HepG2 (cell line): Measurements from ENCODE around the gene PHLPP2. TPM values are rescaled to one million over a fixed set of nuclear protein-coding genes. Genes with fewer than 3 reads are reported as not detected.

Source experiments
- BRCA1 ChIP-seq: sonication (generic); formaldehyde crosslinking; IDR thresholded peaks from 2 replicates; pipeline ENCODE4 v1.4.0; 2020; ENCODE audit warnings: missing genetic modification reagents
- CHCHD3 ChIP-seq: sonication (generic); formaldehyde crosslinking; IDR thresholded peaks from 2 replicates; pipeline ENCODE4 v1.8.0; 2022; ENCODE audit warnings: mild to moderate bottlenecking, missing genetic modification reagents, moderate library complexity
- GABPB1 ChIP-seq: IDR thresholded peaks from 2 replicates; pipeline ENCODE4 v1.6.1; 2016; ENCODE audit warnings: mild to moderate bottlenecking, missing genetic modification reagents, moderate library complexity, missing compliant biosample characterization
- NR0B2 ChIP-seq: sonication (generic); formaldehyde crosslinking; IDR thresholded peaks from 2 replicates; pipeline ENCODE4 v1.4.0; 2020; ENCODE audit warnings: mild to moderate bottlenecking, missing genetic modification reagents
- PHF8 ChIP-seq: sonication (generic); formaldehyde crosslinking; IDR thresholded peaks from 2 replicates; pipeline ENCODE4 v1.5.0; 2020; ENCODE audit warnings: missing genetic modification reagents
- POGK ChIP-seq: sonication (generic); formaldehyde crosslinking; conservative IDR thresholded peaks from 2 replicates; pipeline ENCODE4 v1.8.0; 2022; ENCODE audit warnings: mild to moderate bottlenecking, moderate library complexity, missing genetic modification reagents
- PTBP1 ChIP-seq: fragments of 200-400 bp; formaldehyde crosslinking; IDR thresholded peaks from 2 replicates; pipeline ENCODE4 v1.6.1; 2018; ENCODE audit warnings: low read length, low read depth; ENCODE audit not compliant: poor library complexity, severe bottlenecking
- TRIM22 ChIP-seq: fragments of 450-650 bp; IDR thresholded peaks from 2 replicates; pipeline ENCODE4 v1.6.1; 2017
- ZBTB37 ChIP-seq: sonication (generic); formaldehyde crosslinking; IDR thresholded peaks from 2 replicates; pipeline ENCODE4 v1.4.0; 2020; ENCODE audit warnings: mild to moderate bottlenecking, missing genetic modification reagents
- ZFP36L1 ChIP-seq: sonication (generic); formaldehyde crosslinking; IDR thresholded peaks from 2 replicates; pipeline ENCODE4 v1.8.0; 2022; ENCODE audit warnings: mild to moderate bottlenecking, missing genetic modification reagents, moderate library complexity
- ZNF230 ChIP-seq: sonication (generic); formaldehyde crosslinking; IDR thresholded peaks from 2 replicates; pipeline ENCODE4 v1.4.0; 2020; ENCODE audit warnings: mild to moderate bottlenecking, missing genetic modification reagents
- ZNF264 ChIP-seq: sonication (generic); formaldehyde crosslinking; IDR thresholded peaks from 2 replicates; pipeline ENCODE4 v1.4.0; 2020; ENCODE audit warnings: missing genetic modification reagents
- ZNF292 ChIP-seq: sonication (generic); formaldehyde crosslinking; IDR thresholded peaks from 2 replicates; pipeline ENCODE4 v1.8.1; 2022; ENCODE audit warnings: mild to moderate bottlenecking, low read depth, missing genetic modification reagents, borderline replicate concordance
- ZNF549 ChIP-seq: sonication (generic); formaldehyde crosslinking; IDR thresholded peaks from 2 replicates; pipeline ENCODE4 v1.5.0; 2020; ENCODE audit warnings: missing genetic modification reagents
- ZNF614 ChIP-seq: IDR thresholded peaks from 2 replicates; pipeline ENCODE4 v1.6.1; 2018; ENCODE audit warnings: missing biosample characterization, missing genetic modification reagents, inconsistent platforms, borderline replicate concordance
- ZNF777 ChIP-seq: sonication (generic); formaldehyde crosslinking; IDR thresholded peaks from 2 replicates; pipeline ENCODE4 v1.4.0; 2020; ENCODE audit warnings: missing genetic modification reagents
- polyA plus RNA-seq, 8 experiments: library from polyadenylated mRNA; depleted of rRNA in 3 of 8; stranded (reverse) in 7 of 8; unstranded in 1 of 8; fragments of >200 nt; fragmentation: Illumina TruSeq in 4 of 8; extraction: Trizol in 4 of 8; gene quantifications; 2 replicates each; pipeline versions ENCODE4 v1.2.1 to v1.2.3, GENCODE V29; 2011 to 2016; ENCODE audit warnings: low read depth in 4 of 8, missing spikeins in 1 of 8, mixed read lengths in 1 of 8; ENCODE audit not compliant: insufficient read depth in 1 of 8
- total RNA-seq, 5 experiments: library from RNA; depleted of rRNA; stranded (reverse); fragments of >200 nt; fragmentation: Illumina TruSeq; extraction: Trizol; gene quantifications; 2 replicates each; pipeline ENCODE4 v1.2.3, GENCODE V29; 2016; ENCODE audit warnings: low read depth in 1 of 5
- TF ChIP-seq, protein P1 (sequence below): IDR thresholded peaks from 2 replicates; pipeline ENCODE4 v1.6.1; 2016; ENCODE audit warnings: low read depth
- TF ChIP-seq, protein P2 (sequence below): sonication (generic); formaldehyde crosslinking; IDR thresholded peaks from 2 replicates; pipeline ENCODE4 v1.5.0; 2020; ENCODE audit warnings: missing genetic modification reagents, mild to moderate bottlenecking, borderline replicate concordance

The PHLPP2 gene
- total and polyA plus RNA-seq, 2 of the 13 experiments (the other 11 are each of a cell fraction or from before 2014, with no cell fraction given): 8.9 TPM

- TF ChIP-seq TRIM22 (no peak), ZBTB37 (CRISPR knock-in tag) (no peak), ZNF230 (CRISPR knock-in tag) (no peak), ZNF614 (peak; percentile 41; the same call in 1 of the 2 replicates), PHF8 (CRISPR knock-in tag) (peak; percentile 45; the same call in 1 of the 2 replicates), NR0B2 (peak; percentile 51; the same call in 1 of the 2 replicates), ZNF264 (CRISPR knock-in tag) (no peak), CHCHD3 (CRISPR knock-in tag) (no peak), PTBP1 (no peak), ZFP36L1 (CRISPR knock-in tag) (no peak), ZNF292 (CRISPR knock-in tag) (no peak), POGK (CRISPR knock-in tag) (no peak; the same call in 1 of the 2 replicates), BRCA1 (no peak), ZNF777 (CRISPR knock-in tag) (peak; percentile 15; the same call in 1 of the 2 replicates), ZNF549 (CRISPR knock-in tag) (no peak), GABPB1 (peak; percentile 59; the same call in 1 of the 2 replicates)
- TF ChIP-seq, protein P1, sequence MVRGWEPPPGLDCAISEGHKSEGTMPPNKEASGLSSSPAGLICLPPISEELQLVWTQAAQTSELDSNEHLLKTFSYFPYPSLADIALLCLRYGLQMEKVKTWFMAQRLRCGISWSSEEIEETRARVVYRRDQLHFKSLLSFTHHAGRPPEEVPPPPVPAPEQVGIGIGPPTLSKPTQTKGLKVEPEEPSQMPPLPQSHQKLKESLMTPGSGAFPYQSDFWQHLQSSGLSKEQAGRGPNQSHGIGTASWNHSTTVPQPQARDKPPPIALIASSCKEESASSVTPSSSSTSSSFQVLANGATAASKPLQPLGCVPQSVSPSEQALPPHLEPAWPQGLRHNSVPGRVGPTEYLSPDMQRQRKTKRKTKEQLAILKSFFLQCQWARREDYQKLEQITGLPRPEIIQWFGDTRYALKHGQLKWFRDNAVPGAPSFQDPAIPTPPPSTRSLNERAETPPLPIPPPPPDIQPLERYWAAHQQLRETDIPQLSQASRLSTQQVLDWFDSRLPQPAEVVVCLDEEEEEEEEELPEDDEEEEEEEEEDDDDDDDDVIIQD (CRISPR knock-in tag): no peak
- TF ChIP-seq, protein P2, sequence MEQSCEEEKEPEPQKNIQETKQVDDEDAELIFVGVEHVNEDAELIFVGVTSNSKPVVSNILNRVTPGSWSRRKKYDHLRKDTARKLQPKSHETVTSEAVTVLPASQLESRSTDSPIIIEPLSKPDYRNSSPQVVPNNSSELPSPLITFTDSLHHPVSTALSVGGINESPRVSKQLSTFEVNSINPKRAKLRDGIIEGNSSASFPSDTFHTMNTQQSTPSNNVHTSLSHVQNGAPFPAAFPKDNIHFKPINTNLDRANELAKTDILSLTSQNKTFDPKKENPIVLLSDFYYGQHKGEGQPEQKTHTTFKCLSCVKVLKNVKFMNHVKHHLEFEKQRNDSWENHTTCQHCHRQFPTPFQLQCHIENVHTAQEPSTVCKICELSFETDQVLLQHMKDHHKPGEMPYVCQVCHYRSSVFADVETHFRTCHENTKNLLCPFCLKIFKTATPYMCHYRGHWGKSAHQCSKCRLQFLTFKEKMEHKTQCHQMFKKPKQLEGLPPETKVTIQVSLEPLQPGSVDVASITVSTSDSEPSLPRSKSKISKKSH (CRISPR knock-in tag): 0 out of 2 replicates have a peak, but pooled peaks have one; percentile 66
These were observed 773 bp downstream of the PHLPP2 start (continued) for GRCh38 chr16:71723537-71724319.
